Tibial artery (tissue), 4 donors: ENCODE results near the gene PARD3B.

ENCODE experiments used
- DNase-seq, 2 donors: peaks; one replicate each; pipeline ENCODE4 v3.0.0-alpha.2; 2019
- H3K27ac ChIP-seq, 2 donors: fragments of 200-600 bp; sonication (generic) in 1 of 2; 1 replicate in 1 of 2; 2 replicates in 1 of 2; pipeline ENCODE4 v1.5.1; 2018 to 2019; ENCODE audit warnings: mild to moderate bottlenecking in 1 of 2
- H3K27me3 ChIP-seq, 2 donors: fragments of 200-600 bp; sonication (generic) in 1 of 2; one replicate each; pipeline versions ENCODE4 v1.5.1 to v1.6.0; 2016 to 2019
- H3K36me3 ChIP-seq, 3 donors: fragments of 200-600 bp; sonication (generic) in 2 of 3; one replicate each; pipeline ENCODE4 v1.5.1; 2016 to 2019; ENCODE audit warnings: mild to moderate bottlenecking in 2 of 3
- H3K4me1 ChIP-seq, 4 donors: fragments of 200-600 bp; sonication (generic) in 2 of 4; 1 replicate in 3 of 4; 2 replicates in 1 of 4; pipeline ENCODE4 v1.5.1; 2016 to 2019
- H3K4me3 ChIP-seq, 2 donors: fragments of 200-600 bp; sonication (generic) in 1 of 2; 1 replicate in 1 of 2; 2 replicates in 1 of 2; pipeline ENCODE4 v1.5.1; 2018 to 2019; ENCODE audit warnings: mild to moderate bottlenecking in 2 of 2
- H3K9me3 ChIP-seq, 3 donors: fragments of 200-600 bp; sonication (generic) in 1 of 3; one replicate each; pipeline ENCODE4 v1.5.1; 2016 to 2019
- CTCF ChIP-seq, 2 experiments: fragments of 200-600 bp in 1 of 2; fragments of 450-650 bp in 1 of 2; IDR thresholded peaks; one replicate each; pipeline ENCODE4 v1.5.1; 2017 to 2019; ENCODE audit warnings: antibody characterized with exemption in 2 of 2, mild to moderate bottlenecking in 1 of 2, moderate library complexity in 1 of 2
- intact Hi-C: fragments of 100-400 bp; cut with DNase I; formaldehyde crosslinking; loops from one replicate; pipeline ENCODE4 v1.15.0; 2023; ENCODE audit warnings: low total_unique reads

The PARD3B gene

GRCh38 chr2:204544961-204545860 is at the start of gene PARD3B:
TSS of gene PARD3B (plus strand) at chr2:204545475. CDS start at chr2:204546000, 525 bp downstream.
- peak; percentile 45 to 75 for DNase-seq
- no peaks in the 10 kb centered on the region for H3K36me3 ChIP-seq
- peaks cover 0 to 36% (median 4%) of the 10 kb centered on the region in 4 donors for H3K4me1 ChIP-seq
- intact Hi-C loops = no loop called here
- no peaks in the 10 kb centered on the region for H3K27me3 ChIP-seq
- peak within 1 kb of the TSS; percentile 94 to 98 for H3K4me3 ChIP-seq
- no peaks in the 10 kb centered on the region for H3K9me3 ChIP-seq
- no peak for TF ChIP-seq CTCF (IDR thresholded peaks at IDR 0.05)
- H3K27ac ChIP-seq = peak within 1 kb of the TSS; percentile 93 to 95

GRCh38 chr2:204496779-204497178 is 48.5 kb upstream of the PARD3B start:
- DNase-seq = no peak
- Histone ChIP-seq H3K4me1 (peaks cover 0 to 8% (median 0%) of the 10 kb centered on the region in 4 donors), H3K4me3 (no peak overlapping the region), H3K27ac (no peak overlapping the region), H3K9me3 (no peaks in the 10 kb centered on the region), H3K36me3 (no peaks in the 10 kb centered on the region), H3K27me3 (no peaks in the 10 kb centered on the region)
- no peak for TF ChIP-seq CTCF (IDR thresholded peaks at IDR 0.05)
- intact Hi-C loops = no loop called here

GRCh38 chr2:204497855-204498254 is 47.4 kb upstream of the PARD3B start:
- Histone ChIP-seq H3K4me1 (no peaks in the 10 kb centered on the region), H3K27me3 (no peaks in the 10 kb centered on the region), H3K9me3 (no peaks in the 10 kb centered on the region), H3K4me3 (no peak overlapping the region), H3K27ac (no peak overlapping the region), H3K36me3 (no peaks in the 10 kb centered on the region)
- intact Hi-C loops = no loop called here
- DNase-seq = no peak
- TF ChIP-seq CTCF (IDR thresholded peaks at IDR 0.05) = no peak

- no peaks in the 10 kb centered on the region for H3K4me1 ChIP-seq
- no peak overlapping the region for H3K4me3 ChIP-seq
- no peaks in the 10 kb centered on the region for H3K27me3 ChIP-seq
- no peak for TF ChIP-seq CTCF (IDR thresholded peaks at IDR 0.05)
- H3K27ac ChIP-seq = no peak overlapping the region
- H3K36me3 ChIP-seq = no peaks in the 10 kb centered on the region
- no peaks in the 10 kb centered on the region for H3K9me3 ChIP-seq
- DNase-seq = no peak
- intact Hi-C loops = no loop called here
These were observed 47.0 kb upstream of the PARD3B start for GRCh38 chr2:204498291-204498690.

GRCh38 chr2:204503869-204504268 is 41.4 kb upstream of the PARD3B start:
- H3K27ac ChIP-seq = no peak overlapping the region
- H3K9me3 ChIP-seq = no peaks in the 10 kb centered on the region
- no peak for TF ChIP-seq CTCF (IDR thresholded peaks at IDR 0.05)
- no peak for DNase-seq
- H3K27me3 ChIP-seq = no peaks in the 10 kb centered on the region
- H3K4me1 ChIP-seq = no peaks in the 10 kb centered on the region
- intact Hi-C loops = no loop called here
- no peak overlapping the region for H3K4me3 ChIP-seq
- H3K36me3 ChIP-seq = no peaks in the 10 kb centered on the region
